Activated CD4-positive, alpha-beta T cell treated with anti-CD3 and anti-CD28 coated beads for 48 hours (primary cell): ENCODE data around the gene LSMEM2.
A peak's percentile ranks its signal among the peaks of the same experiment; 100 is the strongest.
"Not testable (repeated sequence)": the region's sequence is repeated elsewhere in the genome, so short reads cannot be mapped to it uniquely, and the experiment has no call there.

Experiments used
- DNase-seq: peaks from one replicate; pipeline ENCODE4 v3.0.0-alpha.2; 2020

The LSMEM2 gene

GRCh38 chr3:50278880-50279224 lies at the start of gene LSMEM2:
LSMEM2 (plus strand) TSS chr3:50279087; CDS start chr3:50279114, 27 bp downstream.
- DNase-seq: no peak

GRCh38 chr3:50229490-50229889 lies 49.4 kb upstream of the LSMEM2 start:
- no peak for DNase-seq

- no peak for DNase-seq
These were observed 48.6 kb upstream of the LSMEM2 start for GRCh38 chr3:50230104-50230793.

- no peak for DNase-seq
These were observed 48.1 kb upstream of the LSMEM2 start for GRCh38 chr3:50230794-50231125.

- no peak for DNase-seq
These were observed 47.3 kb upstream of the LSMEM2 start for GRCh38 chr3:50231581-50231980.

GRCh38 chr3:50232303-50232702 lies 46.6 kb upstream of the LSMEM2 start:
- DNase-seq: no peak

GRCh38 chr3:50233176-50233575 lies 45.7 kb upstream of the LSMEM2 start:
- no peak for DNase-seq

- DNase-seq: peak; percentile 99
These were observed 43.0 kb upstream of the LSMEM2 start, which contains the start of gene GNAI2 for GRCh38 chr3:50235716-50236483. GNAI2 (plus strand) TSS chr3:50236204; CDS start chr3:50236336, 132 bp downstream.

GRCh38 chr3:50236484-50237132 lies 42.3 kb upstream of the LSMEM2 start:
- DNase-seq: no peak

GRCh38 chr3:50237133-50237651 lies 41.7 kb upstream of the LSMEM2 start:
- DNase-seq: peak; percentile 50

- DNase-seq: peak; percentile 93
These were observed 40.9 kb upstream of the LSMEM2 start for GRCh38 chr3:50237754-50238548.

- DNase-seq: no peak
These were observed 40.3 kb upstream of the LSMEM2 start for GRCh38 chr3:50238549-50239026.

GRCh38 chr3:50239649-50240048 lies 39.2 kb upstream of the LSMEM2 start:
- DNase-seq: no peak

GRCh38 chr3:50241163-50241562 lies 37.7 kb upstream of the LSMEM2 start:
- no peak for DNase-seq

GRCh38 chr3:50241713-50242380 lies 37.0 kb upstream of the LSMEM2 start:
- no peak for DNase-seq

- DNase-seq: no peak
These were observed 36.5 kb upstream of the LSMEM2 start for GRCh38 chr3:50242381-50242770.

GRCh38 chr3:50242851-50243542 lies 35.9 kb upstream of the LSMEM2 start:
- DNase-seq: peak; percentile 63

- no peak for DNase-seq
These were observed 35.4 kb upstream of the LSMEM2 start for GRCh38 chr3:50243543-50243895.

GRCh38 chr3:50244813-50245212 lies 34.1 kb upstream of the LSMEM2 start:
- not testable (repeated sequence) for DNase-seq

- DNase-seq: no peak
These were observed 33.6 kb upstream of the LSMEM2 start for GRCh38 chr3:50245251-50245745.

- DNase-seq: peak; percentile 97
These were observed 32.9 kb upstream of the LSMEM2 start for GRCh38 chr3:50245831-50246516.
